ENCODE measurements around the gene SDCCAG8.
A peak's percentile ranks its signal among the peaks of the same experiment; 100 is the strongest.

GRCh38 chr1:243345205-243345604 is 89.4 kb downstream of the SDCCAG8 start:
- TF ChIP-seq CTCF (tag by site-specific recombination; IDR thresholded peaks at IDR 0.05) (0 out of 2 replicates have a peak, but pooled peaks have one; percentile 8), ZSCAN5A (tag by site-specific recombination; IDR thresholded peaks at IDR 0.05) (no peak), ZNF311 (tag by site-specific recombination; IDR thresholded peaks at IDR 0.05; ENCODE audit: borderline replicate concordance) (no peak), ZSCAN30 (tag by site-specific recombination; IDR thresholded peaks at IDR 0.05) (no peak), KLF7 (tag by site-specific recombination; IDR thresholded peaks at IDR 0.05; ENCODE audit: borderline replicate concordance) (no peak), ZSCAN18 (tag by site-specific recombination; IDR thresholded peaks at IDR 0.05) (no peak), ZNF510 (tag by site-specific recombination; IDR thresholded peaks at IDR 0.05; ENCODE audit: insufficient replicate concordance) (no peak)

Data from HEK293 (cell line).